ENCODE data around the gene PANK4.
"Not testable (repeated sequence)": the region's sequence is repeated elsewhere in the genome, so short reads cannot be mapped to it uniquely, and the experiment has no call there.

The PANK4 gene

DNA sequence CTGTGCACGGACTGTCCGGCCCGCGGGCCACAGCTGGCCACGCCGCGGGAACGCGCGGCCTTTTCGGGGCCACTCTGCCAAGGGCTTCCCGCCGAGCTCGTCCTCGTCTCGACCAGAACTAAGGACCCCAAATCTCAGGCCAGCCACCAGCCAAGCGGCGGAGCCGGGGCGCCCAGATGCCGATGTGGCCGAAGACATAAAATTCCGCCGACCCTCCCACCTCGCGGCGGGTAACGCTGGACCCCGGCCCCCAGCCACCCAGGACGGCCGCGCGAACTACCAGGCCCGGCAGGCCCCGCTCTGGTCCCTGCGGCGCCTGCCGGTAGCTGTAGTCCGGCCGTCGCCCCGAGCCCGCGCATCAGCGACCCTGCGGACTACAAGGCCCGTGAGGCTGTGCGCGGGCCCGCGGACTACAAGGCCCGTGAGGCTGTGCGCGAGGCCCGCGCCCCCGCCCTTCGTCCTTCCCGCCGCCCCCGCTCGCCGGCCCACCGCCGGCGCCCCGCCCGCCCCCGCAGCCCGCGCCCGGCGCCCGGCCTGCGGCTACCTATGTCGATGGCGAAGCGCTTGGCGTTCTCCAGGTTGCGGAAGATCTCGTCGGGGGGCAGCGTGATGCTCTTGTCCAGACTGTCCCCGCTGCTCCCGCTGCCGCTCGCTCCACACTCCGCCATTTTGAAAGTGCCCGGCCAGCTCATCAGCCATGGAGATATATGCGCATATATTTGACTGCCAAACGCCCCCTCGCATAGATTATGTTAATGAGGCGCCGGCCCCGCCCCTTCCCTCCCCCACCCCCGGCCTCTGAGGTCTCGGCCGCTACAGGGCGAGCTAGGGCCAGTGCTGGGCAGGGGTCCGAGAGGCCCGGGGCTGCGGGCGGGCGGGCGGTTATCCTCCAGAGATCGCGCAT is at the start of gene PANK4:
Gene PANK4, minus strand, starts transcription at position 677 of the 904 bp plus-strand sequence. Its CDS starts 9 bp downstream, at position 668.
- peak; percentile 87 for DNase-seq (ENCODE audit: low spot score)

DNA sequence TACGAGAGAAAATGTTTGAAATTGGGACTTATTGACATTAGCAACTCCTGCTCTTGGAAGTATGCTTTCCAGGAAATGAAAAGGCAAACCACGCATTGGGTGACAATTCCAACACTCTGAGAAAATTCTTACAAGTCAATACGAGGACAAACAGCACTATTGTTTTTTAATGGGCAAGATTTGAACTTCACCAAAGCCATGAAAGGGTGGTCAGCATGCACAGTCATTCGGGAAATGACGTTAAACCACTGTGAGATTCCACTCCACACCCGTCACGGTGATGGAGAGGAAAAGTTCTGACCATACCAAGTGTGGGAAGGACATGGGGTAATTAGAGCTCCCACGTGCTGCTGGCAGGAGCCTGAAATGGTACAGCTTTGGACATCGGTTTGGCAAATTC is 48.0 kb upstream of the PANK4 start:
- DNase-seq (ENCODE audit: low spot score): no peak

DNA sequence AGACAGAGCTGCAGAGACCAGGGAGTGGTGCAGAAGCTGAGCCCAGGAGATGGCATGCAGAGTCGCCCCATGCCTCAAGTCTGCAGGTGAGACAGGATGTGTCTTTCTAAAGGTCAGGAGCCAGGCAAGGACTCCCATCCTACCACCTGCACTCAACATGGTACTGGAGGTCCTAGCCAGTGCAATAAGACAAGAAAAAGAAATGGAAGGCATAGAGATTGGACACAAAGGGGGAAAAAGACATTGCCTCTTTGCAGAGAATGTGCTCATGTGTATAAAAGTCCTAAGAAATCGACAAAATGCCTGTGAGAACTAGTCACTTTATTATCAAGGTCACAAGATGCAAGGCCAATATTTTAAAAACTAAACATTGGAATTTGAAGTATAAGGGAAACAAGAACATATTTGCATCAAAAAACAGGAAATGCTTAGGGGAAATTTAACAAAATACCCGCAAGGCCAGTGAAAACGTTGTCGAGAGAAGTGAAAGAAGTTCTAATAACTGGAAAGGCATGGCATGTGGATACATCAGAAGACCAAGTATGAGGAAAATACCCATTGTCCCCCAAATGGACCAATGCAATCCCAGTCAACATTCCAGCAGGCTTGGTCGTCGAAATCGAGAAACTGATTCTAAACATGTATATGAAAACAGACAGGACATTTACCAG is 47.0 kb upstream of the PANK4 start:
- DNase-seq (ENCODE audit: low spot score): no peak

DNA sequence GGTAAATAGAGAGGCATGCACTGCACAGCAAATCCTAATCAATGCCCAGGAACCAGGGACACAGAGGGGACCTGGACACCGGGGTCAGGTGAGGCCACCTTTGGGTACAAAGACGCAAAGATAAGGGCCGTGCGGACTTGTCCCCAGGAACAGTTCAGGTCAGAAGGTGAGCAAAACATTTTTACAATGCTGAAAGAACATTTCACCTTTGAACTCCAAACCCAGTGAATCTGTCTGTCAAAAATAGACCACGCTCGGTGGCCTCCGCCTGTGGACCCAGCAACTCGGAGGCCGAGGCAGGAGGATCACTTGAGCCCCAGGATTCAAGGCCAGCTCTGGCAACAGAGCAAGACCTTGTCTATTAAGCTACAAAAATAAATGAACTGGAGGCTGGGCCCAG is 45.0 kb upstream of the PANK4 start:
- no peak for DNase-seq (ENCODE audit: low spot score)

DNA sequence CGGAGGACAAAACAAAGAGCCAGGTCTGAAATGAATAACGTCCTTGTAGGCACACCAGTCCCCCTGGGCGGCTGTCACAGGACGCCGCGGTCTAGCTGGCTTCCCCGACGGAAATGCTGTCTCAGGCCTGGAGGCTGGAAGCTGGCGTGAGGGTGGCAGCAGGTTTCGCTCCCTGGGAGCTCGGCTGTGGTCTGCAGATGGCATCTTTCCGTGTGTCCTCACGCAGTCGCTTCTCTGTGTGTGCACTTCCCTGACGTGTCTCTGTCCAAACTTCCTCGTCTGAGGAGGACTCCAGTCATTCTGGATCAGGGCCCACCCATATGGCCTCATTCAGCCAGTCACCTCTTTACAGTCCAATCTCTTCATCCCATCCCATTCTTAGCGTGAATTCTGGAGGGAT is 43.9 kb upstream of the PANK4 start:
- no peak for DNase-seq (ENCODE audit: low spot score)

DNA sequence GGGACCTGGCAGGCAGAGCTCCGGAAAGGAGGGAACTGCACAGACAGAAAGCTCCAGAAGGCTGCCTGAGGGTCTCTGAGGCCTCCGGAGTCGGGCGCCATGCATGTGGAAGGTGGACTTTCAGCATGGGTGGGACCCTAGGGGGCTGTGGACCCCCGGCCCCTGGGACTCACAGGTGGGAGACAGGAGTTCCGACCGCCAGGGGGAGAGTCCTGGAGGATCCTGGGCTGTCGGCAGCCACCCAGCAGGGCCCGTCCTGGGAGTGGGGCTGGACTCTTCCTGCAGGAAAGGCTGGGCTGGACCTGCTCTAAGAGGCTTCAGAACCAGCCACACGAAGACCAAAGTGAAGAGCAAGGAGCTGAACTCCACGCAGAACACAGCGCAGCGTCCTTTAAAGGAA is 43.3 kb upstream of the PANK4 start:
- not testable (repeated sequence) for DNase-seq (ENCODE audit: low spot score)

DNA sequence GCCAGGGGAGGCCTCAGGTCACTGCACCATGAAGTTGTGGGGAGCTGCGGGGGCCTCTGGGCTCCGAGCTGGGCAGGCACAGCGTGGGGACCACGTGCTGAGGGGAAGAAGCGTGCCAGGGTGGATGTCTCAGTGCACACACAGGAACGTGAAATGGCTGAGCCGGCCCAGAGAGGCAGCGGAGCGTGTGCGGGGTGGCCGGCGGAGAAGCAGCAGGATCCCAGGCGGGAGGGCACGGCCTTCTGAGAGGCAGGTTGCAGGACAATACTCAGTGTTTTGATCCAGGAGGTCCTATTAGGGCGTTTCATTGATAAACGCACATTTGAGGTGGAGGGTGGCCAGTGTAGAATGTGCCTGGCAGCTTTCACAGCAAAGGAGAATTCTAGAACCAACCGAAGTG is 42.7 kb upstream of the PANK4 start:
- DNase-seq (ENCODE audit: low spot score): no peak

DNA sequence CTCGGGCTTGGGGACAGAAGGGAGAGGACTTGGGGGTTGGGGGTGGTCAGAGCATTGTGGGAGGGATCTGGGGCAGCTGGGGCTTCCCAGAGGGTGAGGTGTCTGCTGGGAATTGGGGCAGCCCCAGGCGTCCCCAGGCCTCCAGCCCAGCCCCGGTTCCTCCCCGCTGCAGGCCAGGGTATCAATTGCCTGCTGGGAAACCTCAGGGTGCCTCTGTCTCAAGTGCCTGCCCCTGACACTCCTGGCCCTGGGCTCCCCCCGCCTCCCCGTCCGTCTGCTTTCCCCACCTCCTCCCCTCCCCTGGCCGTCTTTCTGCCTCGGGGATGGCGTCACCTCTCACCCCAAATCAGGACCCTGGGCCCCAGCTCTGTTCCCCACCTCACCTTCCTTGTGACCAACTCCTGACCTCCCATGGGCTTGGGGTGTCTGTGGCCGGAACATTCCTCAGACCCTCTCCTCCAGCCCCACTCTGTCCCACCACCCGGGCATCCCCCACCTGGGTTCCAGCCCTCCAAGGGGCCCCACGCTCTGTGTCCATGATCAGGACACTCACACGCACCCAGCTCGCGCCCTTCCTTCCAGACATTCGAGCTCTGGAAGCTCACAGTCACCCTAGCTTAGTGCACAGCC is 41.9 kb upstream of the PANK4 start:
- DNase-seq (ENCODE audit: low spot score): not testable (repeated sequence)

DNA sequence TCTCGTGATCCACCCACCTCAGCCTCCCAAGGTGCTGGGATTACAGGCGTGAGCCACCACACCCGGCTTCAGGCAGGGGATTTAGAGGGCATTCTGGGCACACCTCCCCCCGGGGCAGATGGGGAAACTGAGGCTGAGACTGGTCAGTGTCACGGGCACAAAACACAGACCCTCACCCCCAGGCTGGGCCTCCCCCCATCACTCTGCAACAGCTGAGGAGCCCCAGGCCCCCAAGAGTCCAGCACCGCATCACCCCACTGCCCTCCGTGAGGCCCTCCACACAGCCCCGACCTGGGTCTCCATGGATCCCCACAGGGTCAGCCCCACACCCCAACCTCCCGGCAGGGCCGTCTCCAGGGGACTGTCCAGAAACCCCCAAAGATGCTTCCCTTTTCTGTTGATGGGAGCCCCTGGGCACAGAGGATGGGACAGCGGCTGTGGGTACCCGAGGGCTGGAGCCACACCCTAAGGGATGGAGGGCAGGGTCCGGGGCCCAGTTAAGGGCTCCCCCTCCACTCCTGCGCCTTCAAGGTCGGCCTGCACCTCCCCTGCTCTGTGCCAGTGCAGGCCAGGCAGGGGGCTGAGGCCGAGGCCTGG is 40.8 kb upstream of the PANK4 start:
- DNase-seq (ENCODE audit: low spot score): no peak

DNA sequence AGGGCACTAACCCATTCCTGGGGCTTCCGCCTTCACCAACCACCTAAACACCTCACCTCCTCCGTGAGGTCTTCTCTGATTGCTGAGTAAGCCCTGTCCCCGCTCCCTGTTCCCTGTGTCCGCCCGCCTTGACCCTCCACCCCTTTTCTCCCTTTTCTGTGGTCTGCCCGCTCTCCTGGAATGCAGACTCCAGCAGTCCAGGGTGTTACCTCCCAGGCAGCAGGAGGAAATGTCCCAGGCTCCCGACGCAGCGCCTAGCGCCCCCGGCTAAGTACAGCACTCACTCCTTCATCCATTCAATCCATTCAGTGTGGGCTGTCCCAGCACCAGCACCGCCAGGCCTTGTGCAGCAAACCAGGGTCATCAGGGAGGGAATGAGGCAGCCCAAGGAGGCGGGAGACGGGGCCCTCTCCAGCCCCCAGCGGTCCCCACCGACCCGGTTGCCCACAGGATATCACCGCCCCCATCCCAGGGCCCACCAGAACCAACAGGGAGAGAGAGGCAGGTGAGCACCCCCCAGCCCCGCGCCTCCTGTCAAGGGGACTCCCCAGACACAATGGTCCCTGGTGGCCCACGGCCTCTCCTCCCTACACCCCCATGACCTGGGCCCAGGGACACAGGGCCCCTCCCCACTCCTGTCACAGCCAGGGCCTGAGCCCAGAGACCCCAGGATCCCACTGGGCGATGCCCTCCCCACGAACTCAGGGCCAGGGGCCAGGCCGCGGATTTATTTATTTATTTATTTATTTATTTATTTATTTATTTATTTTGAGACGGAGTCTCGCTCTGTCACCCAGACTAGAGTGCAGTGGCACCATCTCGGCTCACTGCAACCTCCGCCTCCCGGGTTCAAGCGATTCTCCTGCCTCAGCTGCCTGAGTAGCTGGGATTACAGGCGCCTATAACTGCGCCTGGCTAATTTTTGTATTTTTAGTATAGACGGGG is 40.0 kb upstream of the PANK4 start:
- no peak for DNase-seq (ENCODE audit: low spot score)

DNA sequence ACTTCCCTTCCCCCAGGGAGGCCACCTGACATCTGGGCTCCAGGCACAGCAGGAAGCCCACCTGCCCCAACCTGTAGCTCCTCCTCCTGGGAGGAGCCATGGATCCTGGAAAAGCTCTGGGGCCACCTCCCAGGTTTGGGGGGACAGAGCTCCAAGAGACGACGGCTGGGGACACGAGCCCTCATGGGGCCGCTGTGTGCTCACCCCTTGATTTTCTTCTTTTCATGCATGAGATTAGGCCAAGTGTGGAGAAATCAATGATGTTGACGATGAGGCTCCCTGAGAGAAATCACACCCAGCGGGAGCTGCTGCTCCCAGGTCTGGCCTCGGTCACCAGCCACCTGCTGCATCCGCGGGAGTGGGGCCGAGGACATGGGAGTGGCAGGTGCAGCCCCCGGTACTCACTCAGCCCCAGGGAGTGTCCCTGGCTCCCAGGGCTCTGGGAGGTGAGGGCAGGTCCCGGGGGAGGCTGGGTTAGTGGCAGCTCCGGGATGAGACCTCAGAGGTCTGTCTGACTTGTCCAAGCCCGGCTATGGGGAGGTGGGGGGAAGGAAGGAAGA is 38.5 kb upstream of the PANK4 start:
- no peak for DNase-seq (ENCODE audit: low spot score)

DNA sequence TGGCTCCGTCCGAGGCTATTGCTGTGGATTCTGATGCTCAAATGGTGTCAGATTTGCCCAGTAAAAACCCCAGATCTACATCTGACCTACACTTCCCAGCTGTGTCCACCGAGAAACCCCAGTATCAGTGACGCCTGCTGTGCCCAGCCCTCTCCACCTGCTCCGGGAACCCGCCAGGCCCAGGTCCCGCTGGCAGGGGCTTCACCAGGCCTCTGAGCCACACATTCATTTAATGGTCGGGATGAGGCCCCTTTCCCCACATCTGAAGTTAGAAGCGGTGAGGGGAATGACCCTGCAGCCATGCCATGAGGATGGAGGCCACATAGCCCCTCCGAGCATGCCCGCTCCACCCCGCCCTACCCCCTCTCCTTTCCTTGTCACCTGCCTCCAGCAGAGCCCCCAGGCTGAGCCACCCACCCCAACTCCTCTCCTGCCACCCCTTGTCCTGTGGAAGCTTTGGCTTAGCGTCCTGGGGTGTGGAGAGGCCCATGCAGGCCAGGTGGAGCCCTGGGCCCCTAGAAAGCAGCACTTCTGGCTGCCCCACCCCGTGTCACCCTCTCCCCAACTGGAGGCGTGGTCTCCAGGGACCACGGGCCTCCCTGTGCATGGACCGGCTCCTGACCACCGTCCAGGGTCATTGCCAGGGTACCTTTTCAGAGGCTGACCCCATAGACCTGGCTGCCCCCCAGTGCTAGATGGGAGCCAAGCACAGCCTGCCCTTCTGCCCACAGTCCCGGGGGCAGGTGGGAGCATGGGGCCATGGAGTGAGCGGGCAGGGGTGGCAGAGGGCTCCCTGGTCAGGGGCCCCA is 37.8 kb upstream of the PANK4 start:
- no peak for DNase-seq (ENCODE audit: low spot score)

DNA sequence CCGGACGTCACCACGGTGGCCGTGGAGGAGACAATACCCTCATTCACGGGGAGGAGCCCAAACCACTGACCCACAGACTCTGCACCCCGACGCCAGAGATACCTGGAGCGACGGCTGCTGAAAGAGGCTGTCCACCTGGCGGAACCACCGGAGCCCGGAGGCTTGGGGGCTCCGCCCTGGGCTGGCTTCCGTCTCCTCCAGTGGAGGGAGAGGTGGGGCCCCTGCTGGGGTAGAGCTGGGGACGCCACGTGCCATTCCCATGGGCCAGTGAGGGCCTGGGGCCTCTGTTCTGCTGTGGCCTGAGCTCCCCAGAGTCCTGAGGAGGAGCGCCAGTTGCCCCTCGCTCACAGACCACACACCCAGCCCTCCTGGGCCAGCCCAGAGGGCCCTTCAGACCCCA is 36.8 kb upstream of the PANK4 start:
- no peak for DNase-seq (ENCODE audit: low spot score)

DNA sequence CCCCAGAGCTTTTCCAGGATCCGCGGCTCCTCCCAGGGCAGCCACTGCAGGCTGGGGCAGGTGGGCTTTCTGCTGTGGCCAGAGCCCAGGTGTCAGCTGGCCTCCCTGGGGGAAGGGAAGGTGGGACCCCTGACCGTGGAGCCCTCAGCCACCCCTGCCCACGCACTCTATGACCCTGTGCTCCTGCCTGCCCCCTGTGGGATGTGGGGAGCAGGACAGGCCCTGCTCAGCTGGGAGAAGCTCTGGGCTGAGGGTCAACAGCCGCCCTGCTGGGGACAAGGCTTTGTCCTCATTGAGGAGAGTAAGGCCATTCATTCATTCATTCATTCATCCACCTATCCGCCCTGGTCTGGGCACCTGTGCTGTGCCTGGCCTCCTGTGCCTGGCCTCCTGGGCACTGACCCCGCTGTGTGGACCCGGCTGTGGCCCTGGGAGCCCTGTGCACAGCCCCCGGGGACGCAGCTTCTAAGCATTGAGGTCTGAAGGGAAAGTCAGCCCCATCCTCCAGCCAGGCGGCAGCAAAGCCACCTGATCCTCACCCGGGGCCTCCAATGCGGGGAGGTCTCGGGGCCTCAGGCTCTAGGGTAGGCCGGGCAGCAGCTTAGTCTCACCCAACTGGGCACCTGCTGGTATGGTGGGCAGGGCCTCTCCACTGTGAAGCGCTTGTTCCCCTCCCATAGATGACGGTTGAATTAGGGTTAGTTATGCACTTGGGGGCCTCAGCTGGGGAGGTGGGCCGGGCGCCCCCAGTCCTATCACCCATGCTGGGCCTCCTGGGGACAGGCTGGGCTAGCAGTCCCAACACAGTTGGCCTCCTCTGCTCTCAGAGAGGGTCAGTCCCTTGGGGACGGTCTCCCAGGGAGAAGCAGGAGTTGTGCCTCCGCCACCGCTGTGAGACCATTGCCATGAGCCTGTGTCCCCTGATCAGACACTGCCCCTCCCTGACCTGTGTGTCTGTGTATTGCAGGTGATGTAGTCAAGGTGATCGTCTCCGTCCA is 35.8 kb upstream of the PANK4 start:
- no peak for DNase-seq (ENCODE audit: low spot score)

DNA sequence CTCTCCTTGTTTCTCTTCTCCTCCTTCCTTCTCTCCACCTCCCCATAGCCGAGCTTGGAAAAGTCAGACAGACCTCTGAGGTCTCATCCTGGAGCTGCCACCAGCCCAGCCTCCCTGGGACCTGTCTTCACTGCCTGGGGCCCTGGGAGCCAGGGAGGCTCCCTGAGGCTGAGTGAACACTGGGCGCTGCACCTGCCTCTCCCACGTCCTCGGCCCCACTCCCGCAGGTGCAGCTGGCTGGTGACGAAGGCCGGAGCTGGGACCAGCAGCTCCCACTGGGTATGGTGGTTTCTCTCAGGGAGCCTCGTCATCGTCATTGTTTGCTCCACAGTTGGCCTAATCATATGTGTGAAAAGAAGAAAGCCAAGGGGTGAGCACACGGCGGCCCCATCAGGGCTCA is 35.0 kb upstream of the PANK4 start:
- DNase-seq (ENCODE audit: low spot score): no peak

DNA sequence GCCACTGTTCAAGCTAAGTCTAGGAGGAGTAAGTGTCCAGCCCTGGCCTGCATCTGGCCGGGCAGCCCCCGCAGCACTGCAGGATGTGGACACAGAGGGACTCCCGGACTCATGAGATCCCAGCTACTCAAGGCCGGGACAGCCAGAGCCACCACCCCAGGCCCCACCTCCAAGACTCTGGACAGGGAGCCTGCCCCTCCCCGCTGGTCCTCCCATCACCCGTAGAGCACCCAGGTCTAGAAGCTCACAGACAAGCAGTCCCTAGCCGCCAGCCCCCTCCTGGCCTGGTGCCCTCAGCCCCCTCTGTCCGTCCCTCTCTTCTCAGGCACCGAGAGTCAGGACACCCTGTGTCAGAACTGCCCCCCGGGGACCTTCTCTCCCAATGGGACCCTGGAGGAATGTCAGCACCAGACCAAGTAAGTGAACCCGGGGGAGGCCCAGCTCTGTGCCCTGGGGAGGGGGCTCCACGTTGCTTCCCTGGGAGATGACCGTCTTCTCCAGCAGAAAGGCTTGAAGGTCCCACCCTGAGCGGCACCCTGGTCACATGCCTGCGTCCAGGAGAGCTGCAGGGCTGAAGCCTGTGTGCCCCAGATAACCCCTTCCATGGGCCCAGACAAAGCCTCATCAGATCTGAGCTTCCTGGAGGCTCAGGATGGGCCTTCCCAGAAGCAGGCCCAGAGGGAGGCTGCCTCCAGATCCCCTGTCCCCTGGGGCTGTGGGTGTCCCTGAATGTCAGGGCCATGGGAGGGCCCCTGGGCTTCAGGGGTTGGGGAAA is 34.1 kb upstream of the PANK4 start:
- DNase-seq (ENCODE audit: low spot score): no peak

DNA sequence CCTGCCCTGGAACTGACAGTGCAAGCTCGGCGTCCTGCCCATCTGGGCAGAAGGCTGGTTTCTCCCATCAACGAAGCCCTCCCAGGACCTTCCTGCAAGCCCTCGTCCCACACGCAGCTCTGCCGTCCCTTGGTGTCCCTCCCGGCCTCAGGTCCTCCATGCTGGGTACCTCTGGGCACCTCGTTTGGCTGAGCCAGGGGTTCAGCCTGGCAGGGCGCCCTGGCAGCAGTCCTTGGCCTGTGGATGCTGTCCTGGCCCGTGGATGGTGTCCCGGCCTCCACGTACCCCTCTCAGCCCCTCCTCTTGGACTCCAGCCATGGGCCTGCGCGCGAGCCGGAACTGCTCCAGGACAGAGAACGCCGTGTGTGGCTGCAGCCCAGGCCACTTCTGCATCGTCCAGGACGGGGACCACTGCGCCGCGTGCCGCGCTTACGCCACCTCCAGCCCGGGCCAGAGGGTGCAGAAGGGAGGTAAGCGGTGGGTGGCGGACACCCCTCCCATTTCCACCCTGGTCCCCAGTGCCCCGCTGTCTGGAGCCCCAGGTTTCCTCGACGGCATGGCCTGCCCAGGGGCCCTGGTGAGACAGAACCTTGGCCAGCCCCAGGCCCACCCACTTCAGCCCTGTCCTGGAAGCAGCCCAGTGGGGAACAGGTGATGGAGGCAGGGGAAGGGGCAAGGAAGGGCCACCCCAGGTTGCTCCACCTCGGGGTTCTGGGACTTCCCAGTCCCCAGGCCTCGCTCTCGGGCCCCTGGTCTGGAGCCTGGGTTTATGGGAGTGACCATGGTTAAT is 33.3 kb upstream of the PANK4 start:
- no peak for DNase-seq (ENCODE audit: low spot score)
